HepG2 (cell line): Measurements from ENCODE around the gene WDR35. TPM values are rescaled to one million over a fixed set of nuclear protein-coding genes. Genes with fewer than 3 reads are reported as not detected.

Experiments
- ATAC-seq: fragments of 200-7000 bp; cut with Tn5 transposase; 3 replicates; pipeline ENCODE4 v1.9.1; 2020; ENCODE audit warnings: mild to moderate bottlenecking, moderate library complexity
- BruUV-seq: library from RNA; stranded (reverse); fragments of 400-500 nt; replicated peaks from 2 replicates; lab custom pipeline; 2021; lab: Mats Ljungman, UMichigan
- CTCF ChIA-PET: fragments of 300-600 bp; formaldehyde crosslinking; extraction: SDS; loops from one replicate; lab custom pipeline; 2021; ENCODE audit warnings: low total read pairs, inconsistent platforms, low intra/inter-chr PET ratio; lab: Yijun Ruan, JAX
- POLR2A ChIA-PET: fragments of 350-600 bp; sonication (Branson Sonifier 250); formaldehyde crosslinking; loops from one replicate; lab custom pipeline; 2020; ENCODE audit warnings: antibody characterized with exemption, inconsistent platforms; lab: Yijun Ruan, JAX
- DNase-seq: peaks from one replicate; pipeline ENCODE4 v3.0.0-alpha.2; 2015; ENCODE audit warnings: low spot score
- FAIRE-seq: peaks from 3 replicates; lab custom pipeline; 2011; peaks lifted over from hg19 to GRCh38; lab: Jason Lieb, UNC
- H2AFZ ChIP-seq: one replicate; pipeline ENCODE4 v1.6.1; 2011; ENCODE audit warnings: low read length, inconsistent platforms
- H3K27ac ChIP-seq: fragments of 300-600 bp; 3 replicates; pipeline ENCODE4 v1.8.0; 2011; ENCODE audit warnings: mixed run types, mild to moderate bottlenecking, mixed read lengths, low read length, inconsistent platforms; ENCODE audit not compliant: insufficient read depth; ENCODE audit errors: extremely low read length
- H3K27me3 ChIP-seq, 2 experiments: fragments of 200-600 bp in 1 of 2; 2 replicates in 1 of 2; 3 replicates in 1 of 2; pipeline versions ENCODE4 v1.6.0 to v1.8.0; 2011; ENCODE audit warnings: low read length in 2 of 2, mild to moderate bottlenecking in 2 of 2, moderate library complexity in 2 of 2, inconsistent platforms in 1 of 2; ENCODE audit not compliant: insufficient read depth in 2 of 2, control insufficient read depth in 1 of 2
- H3K36me3 ChIP-seq, 2 experiments: fragments of 200-600 bp in 1 of 2; replicated peaks in 1 of 2; 2 replicates in 1 of 2; 3 replicates in 1 of 2; pipeline versions ENCODE4 v1.5.1 to v1.8.0; 2011; ENCODE audit warnings: low read length in 2 of 2, inconsistent platforms in 1 of 2; ENCODE audit not compliant: insufficient read depth in 2 of 2, control insufficient read depth in 1 of 2
- H3K4me1 ChIP-seq: 2 replicates; pipeline ENCODE4 v1.5.1; 2012; ENCODE audit warnings: low read length, inconsistent platforms; ENCODE audit not compliant: insufficient read depth
- H3K4me2 ChIP-seq: 2 replicates; pipeline ENCODE4 v1.6.0; 2011; ENCODE audit warnings: low read depth, low read length, inconsistent platforms
- H3K4me3 ChIP-seq, 3 experiments: fragments of 200-600 bp in 1 of 3; sonication (generic), shearing (Covaris generic) in 1 of 3; replicated peaks in 1 of 3; 2 replicates each; pipeline ENCODE4 v1.5.1; 2011 to 2016; ENCODE audit warnings: low read length in 3 of 3, inconsistent platforms in 2 of 3, low read depth in 2 of 3, mild to moderate bottlenecking in 2 of 3, control low read depth in 1 of 3, mixed read lengths in 1 of 3; ENCODE audit not compliant: insufficient read depth in 1 of 3
- H3K79me2 ChIP-seq: one replicate; pipeline ENCODE4 v1.6.1; 2011; ENCODE audit warnings: low read length, inconsistent platforms; ENCODE audit not compliant: insufficient read depth
- H3K9ac ChIP-seq: 2 replicates; pipeline ENCODE4 v1.6.0; 2011; ENCODE audit warnings: mild to moderate bottlenecking, low read depth, low read length, inconsistent platforms; ENCODE audit not compliant: insufficient read depth
- H3K9me3 ChIP-seq: 2 replicates; pipeline ENCODE4 v1.5.1; 2012; ENCODE audit warnings: mild to moderate bottlenecking, low read length
- H4K20me1 ChIP-seq: 2 replicates; pipeline ENCODE4 v1.6.0; 2011; ENCODE audit warnings: inconsistent platforms, mild to moderate bottlenecking, low read length, moderate library complexity; ENCODE audit not compliant: insufficient read depth
- ELF3 ChIP-seq: IDR thresholded peaks from 2 replicates; pipeline ENCODE4 v1.6.1; 2016; ENCODE audit warnings: missing genetic modification reagents, missing compliant biosample characterization
- GATAD1 ChIP-seq: IDR thresholded peaks from 2 replicates; pipeline ENCODE4 v1.6.1; 2016; ENCODE audit warnings: missing genetic modification reagents, missing compliant biosample characterization
- HMGXB4 ChIP-seq, 2 experiments: sonication (generic) in 1 of 2; formaldehyde crosslinking in 1 of 2; IDR thresholded peaks; 2 replicates each; pipeline versions ENCODE4 v1.4.0 to v1.6.1; 2018 to 2020; ENCODE audit warnings: missing genetic modification reagents in 2 of 2, borderline replicate concordance in 1 of 2, low read depth in 1 of 2, mild to moderate bottlenecking in 1 of 2, missing biosample characterization in 1 of 2
- KDM2A ChIP-seq: sonication (generic); formaldehyde crosslinking; IDR thresholded peaks from 2 replicates; pipeline ENCODE4 v1.4.0; 2020; ENCODE audit warnings: low read depth, missing genetic modification reagents, borderline replicate concordance
- KLF16 ChIP-seq, 2 experiments: sonication (generic) in 1 of 2; formaldehyde crosslinking in 1 of 2; IDR thresholded peaks; 2 replicates each; pipeline versions ENCODE4 v1.6.1 to v1.8.0; 2016 to 2023; ENCODE audit warnings: missing genetic modification reagents in 2 of 2, missing compliant biosample characterization in 1 of 2
- MIXL1 ChIP-seq: IDR thresholded peaks from 2 replicates; pipeline ENCODE4 v1.6.1; 2016
- MXD4 ChIP-seq: IDR thresholded peaks from 2 replicates; pipeline ENCODE4 v1.6.1; 2016; ENCODE audit warnings: mild to moderate bottlenecking, missing biosample characterization, missing genetic modification reagents
- RAD21 ChIP-seq: fragments of 450-650 bp; formaldehyde crosslinking; IDR thresholded peaks from 2 replicates; pipeline ENCODE4 v1.5.0; 2020; ENCODE audit warnings: mild to moderate bottlenecking
- RCOR2 ChIP-seq: IDR thresholded peaks from 2 replicates; pipeline ENCODE4 v1.6.1; 2016; ENCODE audit warnings: missing biosample characterization, missing genetic modification reagents
- REPIN1 ChIP-seq: sonication (generic); formaldehyde crosslinking; IDR thresholded peaks from 2 replicates; pipeline ENCODE4 v1.8.0; 2022; ENCODE audit warnings: missing genetic modification reagents, low read depth, mild to moderate bottlenecking, borderline replicate concordance
- RORA ChIP-seq: sonication (generic); formaldehyde crosslinking; IDR thresholded peaks from 2 replicates; pipeline ENCODE4 v1.5.0; 2020; ENCODE audit warnings: mild to moderate bottlenecking, missing genetic modification reagents, moderate library complexity
- SATB2 ChIP-seq: sonication (generic); formaldehyde crosslinking; IDR thresholded peaks from 2 replicates; pipeline ENCODE4 v1.5.0; 2020; ENCODE audit warnings: missing genetic modification reagents
- SOX6 ChIP-seq, 2 experiments: fragments of 450-650 bp in 1 of 2; sonication (generic) in 1 of 2; formaldehyde crosslinking in 1 of 2; IDR thresholded peaks; 2 replicates each; pipeline versions ENCODE4 v1.4.0 to v1.6.1; 2017 to 2020; ENCODE audit warnings: antibody characterized with exemption in 1 of 2, mild to moderate bottlenecking in 1 of 2, missing genetic modification reagents in 1 of 2
- TCF7L2 ChIP-seq: IDR thresholded peaks from 2 replicates; pipeline ENCODE4 v1.6.1; 2011; ENCODE audit warnings: mild to moderate bottlenecking, low read depth, low read length, moderate library complexity
- TFDP1 ChIP-seq: IDR thresholded peaks from 2 replicates; pipeline ENCODE4 v1.6.1; 2016; ENCODE audit warnings: missing compliant biosample characterization, missing genetic modification reagents, borderline replicate concordance
- ZFP62 ChIP-seq: sonication (generic); formaldehyde crosslinking; IDR thresholded peaks from 2 replicates; pipeline ENCODE4 v1.4.0; 2020; ENCODE audit warnings: missing genetic modification reagents
- ZNF205 ChIP-seq: IDR thresholded peaks from 2 replicates; pipeline ENCODE4 v1.6.1; 2018; ENCODE audit warnings: missing biosample characterization, missing genetic modification reagents
- ZNF354B ChIP-seq: sonication (generic); formaldehyde crosslinking; IDR thresholded peaks from 2 replicates; pipeline ENCODE4 v1.8.0; 2022; ENCODE audit warnings: mild to moderate bottlenecking, missing genetic modification reagents
- ZNF382 ChIP-seq: sonication (generic); formaldehyde crosslinking; IDR thresholded peaks from 2 replicates; pipeline ENCODE4 v1.5.0; 2020; ENCODE audit warnings: missing genetic modification reagents, mild to moderate bottlenecking, borderline replicate concordance
- ZNF431 ChIP-seq: sonication (generic); formaldehyde crosslinking; IDR thresholded peaks from 2 replicates; pipeline ENCODE4 v1.9.0; 2022; ENCODE audit warnings: missing genetic modification reagents, low read depth, mild to moderate bottlenecking, borderline replicate concordance
- ZNF607 ChIP-seq: sonication (generic); formaldehyde crosslinking; IDR thresholded peaks from 2 replicates; pipeline ENCODE4 v1.5.1; 2020; ENCODE audit warnings: missing genetic modification reagents, mild to moderate bottlenecking, borderline replicate concordance
- ZNF644 ChIP-seq: IDR thresholded peaks from 2 replicates; pipeline ENCODE4 v1.6.1; 2016; ENCODE audit warnings: low read depth
- WGBS: methylation state at CpG from one replicate; pipeline ENCODE4 v1.1.6; 2017; ENCODE audit warnings: low lambda C conversion rate; 5-methylcytosine and 5-hydroxymethylcytosine counted together
- in situ Hi-C: cut with HindIII; loops from 2 replicates; pipeline ENCODE4 v1.10.0; 2017; ENCODE audit warnings: low pct_unique_long_range_greater_than_20kb; ENCODE audit not compliant: extremely low pct_ligation_motif_present
- intact Hi-C: fragments of 100-400 bp; cut with micrococcal nuclease; formaldehyde crosslinking; loops from one replicate; pipeline ENCODE4 v1.10.0; 2022; ENCODE audit not compliant: unreplicated experiment
- polyA plus RNA-seq, 8 experiments: library from polyadenylated mRNA; depleted of rRNA in 3 of 8; stranded (reverse) in 7 of 8; unstranded in 1 of 8; fragments of >200 nt; fragmentation: Illumina TruSeq in 4 of 8; extraction: Trizol in 4 of 8; gene quantifications; 2 replicates each; pipeline versions ENCODE4 v1.2.1 to v1.2.3, GENCODE V29; 2011 to 2016; ENCODE audit warnings: low read depth in 4 of 8, missing spikeins in 1 of 8, mixed read lengths in 1 of 8; ENCODE audit not compliant: insufficient read depth in 1 of 8
- total RNA-seq, 5 experiments: library from RNA; depleted of rRNA; stranded (reverse); fragments of >200 nt; fragmentation: Illumina TruSeq; extraction: Trizol; gene quantifications; 2 replicates each; pipeline ENCODE4 v1.2.3, GENCODE V29; 2016; ENCODE audit warnings: low read depth in 1 of 5

WDR35 gene
- total and polyA plus RNA-seq, 2 of the 13 experiments (the other 11 are each of a cell fraction or from before 2014, with no cell fraction given): 11.1 to 19.6 TPM

GRCh38 chr2:19955544-19956422, 34.1 kb downstream of the WDR35 start:
- DNase-seq: peak; percentile 79
- Histone ChIP-seq H3K27ac (no peak overlapping the region), H3K79me2 (no peaks in the 10 kb centered on the region), H3K9ac (no peak overlapping the region), H3K27me3 (no peaks in the 10 kb centered on the region), H4K20me1 (no peaks in the 10 kb centered on the region), H3K4me1 (no peaks in the 10 kb centered on the region), H3K4me2 (no peak overlapping the region), H3K36me3 (peaks cover 2% of the 10 kb centered on the region in 2 experiments; a peak in 2 of 5 replicates), H3K4me3 (no peak overlapping the region), H3K9me3 (no peaks in the 10 kb centered on the region), H2AFZ (no peak overlapping the region)
- 68% methylated on average over 6 of the region's 6 CpGs for WGBS
- in situ Hi-C loops: no loop called here
- FAIRE-seq: peak; percentile 39
- POLR2A ChIA-PET: interaction anchor here (1.0 to 1.7 kb wide), 3 partner anchors 55 to 138 kb away, joined by 3 to 6 read pairs (median 4); partner anchors contain the start of gene LAPTM4A
- intact Hi-C loops: loop anchor here (1.0 to 5.0 kb wide), 4 partner anchors 58 to 272 kb away; partner anchors contain the start of gene SDC1
- no TSS peak for BruUV-seq
- CTCF ChIA-PET: interaction anchor here (0.6 to 2.7 kb wide), 8 partner anchors 11 to 335 kb away, joined by 3 to 93 read pairs (median 6); partner anchors contain the start of gene MATN3
- ATAC-seq: peak; percentile 99
- TF ChIP-seq TFDP1 (CRISPR knock-in tag) (no peak), RORA (CRISPR knock-in tag) (no peak), ELF3 (CRISPR knock-in tag) (0 out of 2 replicates have a peak, but pooled peaks have one; percentile 31), MIXL1 (CRISPR knock-in tag) (0 out of 2 replicates have a peak, but pooled peaks have one; percentile 18), TCF7L2 (no peak), KDM2A (CRISPR knock-in tag) (peak; percentile 46; the same call in 1 of the 2 replicates), ZNF205 (no peak), RCOR2 (CRISPR knock-in tag) (0 out of 2 replicates have a peak, but pooled peaks have one; percentile 14), KLF16 (CRISPR knock-in tag; IDR thresholded peaks at IDR 0.05) (0 out of 4 replicates have a peak, but pooled peaks of 1 of the 2 experiments have one; percentile 29), HMGXB4 (CRISPR knock-in tag; IDR thresholded peaks at IDR 0.05; ENCODE audit: borderline replicate concordance in 1 of 2, low read depth in 1 of 2) (peak; percentile 58 to 71; a peak in 3 of 4 replicates), ZNF382 (CRISPR knock-in tag) (no peak), ZNF354B (CRISPR knock-in tag) (no peak), MXD4 (CRISPR knock-in tag) (no peak), ZFP62 (CRISPR knock-in tag) (no peak), ZNF607 (no peak), REPIN1 (no peak), SOX6 (IDR thresholded peaks at IDR 0.05) (no peak), SOX6 (CRISPR knock-in tag; IDR thresholded peaks at IDR 0.05) (0 out of 2 replicates have a peak, but pooled peaks have one; percentile 11), ZNF431 (no peak), RAD21 (CRISPR knock-in tag) (peak; percentile 92), ZNF644 (CRISPR knock-in tag) (no peak), SATB2 (CRISPR knock-in tag) (no peak), GATAD1 (CRISPR knock-in tag) (0 out of 2 replicates have a peak, but pooled peaks have one; percentile 33)
